DND-41 (cell line): ENCODE data around the gene LZTFL1.
A peak's percentile ranks its signal among the peaks of the same experiment; 100 is the strongest.

Source experiments
- ATAC-seq: fragments of 200-7000 bp; cut with Tn5 transposase; 3 replicates; pipeline ENCODE4 v1.9.1; 2021; ENCODE audit warnings: low read depth; ENCODE audit not compliant: insufficient read depth
- DNase-seq: peaks from one replicate; pipeline ENCODE4 v3.0.0-alpha.2; 2020
- H2AFZ ChIP-seq: 2 replicates; pipeline ENCODE4 v1.6.0; 2012; ENCODE audit warnings: low read depth, low read length
- H3K27ac ChIP-seq: 2 replicates; pipeline ENCODE4 v1.5.1; 2012; ENCODE audit warnings: low read length, inconsistent platforms
- H3K27me3 ChIP-seq: fragments of 200-600 bp; sonication (generic); 2 replicates; pipeline ENCODE4 v1.6.0; 2012; ENCODE audit warnings: low read length, mild to moderate bottlenecking, inconsistent platforms; ENCODE audit not compliant: insufficient read depth, poor library complexity
- H3K36me3 ChIP-seq: 2 replicates; pipeline ENCODE4 v1.5.1; 2012; ENCODE audit warnings: low read length, inconsistent platforms; ENCODE audit not compliant: insufficient read depth
- H3K4me1 ChIP-seq: 2 replicates; pipeline ENCODE4 v1.5.1; 2012; ENCODE audit warnings: mild to moderate bottlenecking, low read length; ENCODE audit not compliant: insufficient read depth
- H3K4me2 ChIP-seq: 2 replicates; pipeline ENCODE4 v1.6.0; 2012; ENCODE audit warnings: mild to moderate bottlenecking, moderate library complexity, low read length, inconsistent platforms; ENCODE audit not compliant: insufficient read depth
- H3K4me3 ChIP-seq, 2 experiments: fragments of 200-600 bp in 1 of 2; shearing (Covaris generic) in 1 of 2; 2 replicates each; pipeline ENCODE4 v1.5.1; 2012 to 2016; ENCODE audit warnings: inconsistent platforms in 2 of 2, low read length in 2 of 2, mild to moderate bottlenecking in 2 of 2, low read depth in 1 of 2, moderate library complexity in 1 of 2
- H3K79me2 ChIP-seq: 2 replicates; pipeline ENCODE4 v1.6.0; 2012; ENCODE audit warnings: low read length, inconsistent platforms; ENCODE audit not compliant: insufficient read depth
- H3K9ac ChIP-seq: 2 replicates; pipeline ENCODE4 v1.6.0; 2012; ENCODE audit warnings: low read depth, mild to moderate bottlenecking, inconsistent platforms, low read length, moderate library complexity
- H3K9me3 ChIP-seq: 2 replicates; pipeline ENCODE4 v1.5.1; 2012; ENCODE audit warnings: low read length, moderate library complexity, mild to moderate bottlenecking, inconsistent platforms; ENCODE audit not compliant: insufficient read depth, severe bottlenecking
- H4K20me1 ChIP-seq: 2 replicates; pipeline ENCODE4 v1.6.0; 2012; ENCODE audit warnings: low read length; ENCODE audit not compliant: insufficient read depth
- CTCF ChIP-seq: IDR thresholded peaks from 2 replicates; pipeline ENCODE4 v1.5.1; 2012; ENCODE audit warnings: borderline replicate concordance, low read length, moderate library complexity, mild to moderate bottlenecking; ENCODE audit not compliant: poor library complexity, severe bottlenecking; ENCODE audit errors: extremely low read depth
- EZH2 ChIP-seq: IDR thresholded peaks from 3 replicates; pipeline ENCODE4 v1.6.1; 2012; ENCODE audit warnings: borderline replicate concordance, low read depth, mild to moderate bottlenecking, moderate library complexity, low read length, inconsistent platforms; ENCODE audit not compliant: severe bottlenecking

LZTFL1 gene

GRCh38 chr3:45873036-45873435 lies 31.1 kb upstream of the LZTFL1 start:
- Histone ChIP-seq H3K4me2 (peak overlapping the region; percentile 54), H3K4me1 (peaks cover 100% of the 10 kb centered on the region), H3K9ac (peak overlapping the region; percentile 52), H3K79me2 (peaks cover 95% of the 10 kb centered on the region), H3K9me3 (no peaks in the 10 kb centered on the region), H2AFZ (no peak overlapping the region), H3K36me3 (peaks cover 42% of the 10 kb centered on the region), H3K27ac (peak overlapping the region; percentile 89), H3K27me3 (no peaks in the 10 kb centered on the region), H4K20me1 (peaks cover 38% of the 10 kb centered on the region; the same call in 1 of the 2 replicates), H3K4me3 (peak overlapping the region in 1 of 2 experiments; percentile 35; a peak in 2 of 4 replicates)
- DNase-seq (no peak), ATAC-seq (no peak)
- TF ChIP-seq EZH2 (no peak), CTCF (no peak)

GRCh38 chr3:45872569-45872968 lies 30.6 kb upstream of the LZTFL1 start:
- peak overlapping the region; percentile 52 for H3K9ac ChIP-seq
- H3K36me3 ChIP-seq, result peaks cover 41% of the 10 kb centered on the region
- H3K4me1 ChIP-seq, result peaks cover 99% of the 10 kb centered on the region
- H3K4me3 ChIP-seq, result peak overlapping the region in 1 of 2 experiments; percentile 44; a peak in 2 of 4 replicates
- H2AFZ ChIP-seq, result no peak overlapping the region
- peak overlapping the region; percentile 89 for H3K27ac ChIP-seq
- TF ChIP-seq CTCF (no peak), EZH2 (no peak)
- H4K20me1 ChIP-seq, result peaks cover 38% of the 10 kb centered on the region; the same call in 1 of the 2 replicates
- H3K9me3 ChIP-seq, result no peaks in the 10 kb centered on the region
- peak overlapping the region; percentile 54 for H3K4me2 ChIP-seq
- ATAC-seq (peak; percentile 0; the same call in 2 of the 3 replicates), DNase-seq (peak; percentile 64)
- peaks cover 95% of the 10 kb centered on the region for H3K79me2 ChIP-seq
- no peaks in the 10 kb centered on the region for H3K27me3 ChIP-seq

- H3K79me2 ChIP-seq, result peaks cover 94% of the 10 kb centered on the region
- H3K4me3 ChIP-seq, result peak overlapping the region in 1 of 2 experiments; percentile 44; a peak in 2 of 4 replicates
- DNase-seq (peak; percentile 87), ATAC-seq (peak; percentile 52)
- H3K27ac ChIP-seq, result peak overlapping the region; percentile 89
- H3K9ac ChIP-seq, result peak overlapping the region; percentile 52
- peaks cover 38% of the 10 kb centered on the region for H3K36me3 ChIP-seq
- peak overlapping the region; percentile 54 for H3K4me2 ChIP-seq
- H2AFZ ChIP-seq, result no peak overlapping the region
- peaks cover 99% of the 10 kb centered on the region for H3K4me1 ChIP-seq
- peaks cover 34% of the 10 kb centered on the region; the same call in 1 of the 2 replicates for H4K20me1 ChIP-seq
- TF ChIP-seq EZH2, result no peak
- TF ChIP-seq CTCF, result peak; percentile 34
- no peaks in the 10 kb centered on the region for H3K9me3 ChIP-seq
- no peaks in the 10 kb centered on the region for H3K27me3 ChIP-seq
These were observed 29.9 kb upstream of the LZTFL1 start for GRCh38 chr3:45871780-45872179.

GRCh38 chr3:45870099-45870498 lies 28.2 kb upstream of the LZTFL1 start:
- ATAC-seq, result peak; percentile 84
- Histone ChIP-seq H3K27me3 (no peaks in the 10 kb centered on the region), H3K4me1 (peaks cover 99% of the 10 kb centered on the region), H3K9ac (peak overlapping the region; percentile 56), H3K36me3 (peaks cover 24% of the 10 kb centered on the region), H3K9me3 (no peaks in the 10 kb centered on the region), H3K79me2 (peaks cover 94% of the 10 kb centered on the region), H3K4me3 (peak overlapping the region in 1 of 2 experiments; percentile 10; a peak in 1 of 4 replicates), H3K27ac (peak overlapping the region; percentile 89), H3K4me2 (peak overlapping the region; percentile 54), H4K20me1 (peaks cover 21% of the 10 kb centered on the region; the same call in 1 of the 2 replicates), H2AFZ (no peak overlapping the region)
- DNase-seq, result peak; percentile 95
- TF ChIP-seq EZH2 (no peak), CTCF (no peak)
